LoVo (cell line): ENCODE results near the gene ZFR.
"Not testable (repeated sequence)": the region's sequence is repeated elsewhere in the genome, so short reads cannot be mapped to it uniquely, and the experiment has no call there.

Experiments
- DNase-seq: peaks from one replicate; pipeline ENCODE4 v3.0.0-alpha.2; 2016; ENCODE audit warnings: low spot score

ZFR gene

GRCh38 chr5:32319926-32320543, 124.5 kb downstream of the ZFR start:
- no peak for DNase-seq

DNA sequence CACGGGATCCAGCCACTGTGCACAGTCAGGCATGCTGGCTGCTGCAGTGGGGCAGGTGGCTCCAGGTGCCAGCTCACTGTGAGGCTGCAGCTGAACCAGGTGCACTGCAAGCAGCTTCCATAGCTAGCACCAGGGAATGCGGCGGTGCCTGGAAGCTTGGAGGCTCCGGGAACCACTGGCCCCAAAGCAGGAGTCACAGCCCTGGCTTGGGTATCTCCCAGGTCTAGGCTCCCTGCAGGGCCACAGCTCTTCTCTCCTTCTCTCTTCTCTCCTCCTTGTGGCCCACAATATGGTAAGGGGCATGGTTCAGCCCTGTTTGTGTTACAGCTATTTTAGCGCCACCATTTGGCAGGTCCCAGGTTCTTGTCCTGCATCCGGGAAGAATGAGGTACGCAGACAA, 125.1 kb downstream of the ZFR start:
- no peak for DNase-seq

GRCh38 chr5:32317041-32317440, 127.5 kb downstream of the ZFR start:
- no peak for DNase-seq

DNA sequence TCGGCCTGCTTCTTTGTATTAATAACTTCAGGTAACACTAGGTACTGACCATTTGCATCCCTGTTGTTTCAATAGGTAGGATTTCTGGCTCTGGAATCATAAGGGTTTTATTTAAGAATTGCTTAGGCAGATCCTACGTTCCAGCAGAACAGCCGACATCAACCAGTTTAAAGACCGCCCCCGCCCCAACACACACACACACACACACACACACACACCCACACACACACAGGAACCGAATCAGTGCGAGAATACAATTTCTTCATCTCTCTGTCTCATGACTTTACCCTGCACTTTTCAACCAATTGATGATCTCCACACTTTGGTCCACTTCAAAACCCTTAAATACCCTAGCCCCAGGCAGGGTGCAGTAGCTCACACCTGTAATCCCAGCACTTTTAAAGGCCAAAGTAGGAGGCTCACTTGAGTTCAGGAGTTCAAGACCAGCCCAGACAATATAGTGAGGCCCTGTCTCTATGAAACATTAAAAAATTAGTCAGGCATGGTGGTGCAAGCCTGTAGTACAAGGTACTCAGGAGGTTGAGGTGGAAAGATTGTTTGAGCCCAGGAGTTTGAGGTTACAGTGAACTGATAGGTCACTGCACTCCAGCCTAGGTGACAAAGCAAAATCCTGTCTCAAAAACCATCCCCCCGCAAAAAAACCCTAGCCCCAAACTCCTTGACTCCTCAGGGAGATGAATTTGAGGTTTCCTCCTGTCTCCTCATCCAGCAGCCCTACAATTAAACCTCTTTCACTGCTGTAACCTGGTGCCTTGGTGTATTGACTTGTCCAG, 129.1 kb downstream of the ZFR start:
- DNase-seq = no peak

DNA sequence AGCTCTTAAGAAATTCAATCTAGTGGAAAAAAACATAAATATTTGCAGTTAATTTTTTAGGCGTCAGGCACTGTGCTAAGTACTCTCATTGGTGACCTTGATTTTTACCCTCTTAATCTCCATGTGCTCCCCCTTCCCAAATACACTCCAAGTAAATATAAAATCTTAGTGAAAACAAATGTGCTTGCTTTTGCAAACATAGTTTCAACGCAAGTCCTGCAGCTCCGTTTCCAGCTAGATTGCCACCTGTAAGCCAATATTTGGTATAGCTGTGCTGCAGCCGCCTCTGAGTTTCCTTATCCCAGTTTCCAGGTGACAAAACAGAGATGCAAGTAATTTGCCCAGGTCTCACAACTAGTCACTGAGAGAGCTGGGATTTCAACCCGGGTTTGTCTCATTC, 129.9 kb downstream of the ZFR start:
- DNase-seq = no peak

DNA sequence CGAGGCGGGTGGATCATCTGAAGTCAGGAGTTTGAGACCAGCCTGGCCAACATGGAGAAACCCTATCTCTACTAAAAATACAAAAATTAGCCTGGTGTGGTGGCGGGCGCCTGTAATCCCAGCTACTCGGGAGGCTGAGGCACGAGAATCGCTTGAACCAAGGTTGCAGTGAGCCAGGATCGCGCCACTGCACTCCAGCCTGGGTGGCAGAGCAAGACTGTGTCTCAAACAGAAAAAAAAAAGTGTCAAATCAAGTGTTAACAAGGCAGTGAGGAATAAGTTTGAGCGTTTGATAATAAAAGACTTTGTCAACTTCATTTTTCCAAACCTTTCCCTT, 130.4 kb downstream of the ZFR start:
- DNase-seq = not testable (repeated sequence)

GRCh38 chr5:32312595-32313332, 131.8 kb downstream of the ZFR start, which contains the start of gene MTMR12:
TSS of gene MTMR12 (minus strand) at chr5:32312939. CDS start at chr5:32312838, 101 bp downstream.
- peak; percentile 100 for DNase-seq

- DNase-seq = peak; percentile 63
Observed at GRCh38 chr5:32312197-32312594, 132.3 kb downstream of the ZFR start.

- no peak for DNase-seq
Observed at GRCh38 chr5:32311404-32312196, 132.9 kb downstream of the ZFR start.

- no peak for DNase-seq
Observed at GRCh38 chr5:32309761-32310160, 134.8 kb downstream of the ZFR start.

- DNase-seq = no peak
Observed at GRCh38 chr5:32308946-32309345, 135.6 kb downstream of the ZFR start.

- DNase-seq = no peak
Observed at GRCh38 chr5:32307769-32308194, 136.8 kb downstream of the ZFR start.

DNA sequence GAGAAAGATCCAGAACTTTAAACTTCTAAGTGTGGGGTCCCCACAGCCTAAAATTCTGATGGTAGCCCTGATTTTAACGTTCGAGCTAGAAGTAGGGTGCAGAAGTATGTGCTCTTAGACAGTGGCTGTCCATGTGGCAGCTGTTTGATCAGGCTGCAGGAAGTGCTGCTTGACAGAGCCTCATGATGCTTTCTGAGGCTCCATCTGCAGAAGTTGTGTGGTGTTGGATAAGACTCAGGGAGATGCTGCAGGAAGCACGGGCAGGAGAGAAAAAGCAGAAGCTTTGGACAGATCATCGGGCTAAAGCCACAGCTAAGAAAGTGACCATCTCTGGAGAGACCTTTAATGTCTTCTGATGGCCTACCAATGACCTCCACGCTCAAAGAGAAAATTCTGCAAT, 139.9 kb downstream of the ZFR start:
- DNase-seq = no peak
